ENCODE results near the gene SMAD3.
"Not testable (repeated sequence)": the region's sequence is repeated elsewhere in the genome, so short reads cannot be mapped to it uniquely, and the experiment has no call there.

Gene SMAD3

GRCh38 chr15:67062369-67062985, 2.9 kb upstream of the SMAD3 start:
- in situ Hi-C loops (cut with MboI; ENCODE audit: low sequenced_read_pairs), result no loop called here

- in situ Hi-C loops (cut with MboI; ENCODE audit: low sequenced_read_pairs), result no loop called here
Measured at GRCh38 chr15:67063689-67064606, 1.5 kb upstream of the SMAD3 start.

- in situ Hi-C loops (cut with MboI; ENCODE audit: low sequenced_read_pairs), result no loop called here
Measured at GRCh38 chr15:67064607-67065530, 533 bp upstream of the SMAD3 start.

- in situ Hi-C loops (cut with MboI; ENCODE audit: low sequenced_read_pairs), result no loop called here
Measured at GRCh38 chr15:67066041-67066958, 898 bp downstream of the SMAD3 start.

GRCh38 chr15:67066959-67067853, 1.8 kb downstream of the SMAD3 start:
- in situ Hi-C loops (cut with MboI; ENCODE audit: low sequenced_read_pairs), result no loop called here

- in situ Hi-C loops (cut with MboI; ENCODE audit: low sequenced_read_pairs), result no loop called here
Measured at GRCh38 chr15:67067930-67068551, 2.6 kb downstream of the SMAD3 start.

GRCh38 chr15:67068710-67069400, 3.5 kb downstream of the SMAD3 start:
- in situ Hi-C loops (cut with MboI; ENCODE audit: low sequenced_read_pairs), result no loop called here

- in situ Hi-C loops (cut with MboI; ENCODE audit: low sequenced_read_pairs), result no loop called here
Measured at GRCh38 chr15:67070150-67070549, 4.7 kb downstream of the SMAD3 start.

- in situ Hi-C loops (cut with MboI; ENCODE audit: low sequenced_read_pairs), result no loop called here
Measured at GRCh38 chr15:67070892-67071664, 5.7 kb downstream of the SMAD3 start.

GRCh38 chr15:67072442-67072841, 7.0 kb downstream of the SMAD3 start:
- in situ Hi-C loops (cut with MboI; ENCODE audit: low sequenced_read_pairs), result no loop called here

GRCh38 chr15:67072958-67073357, 7.6 kb downstream of the SMAD3 start:
- in situ Hi-C loops (cut with MboI; ENCODE audit: low sequenced_read_pairs), result no loop called here

GRCh38 chr15:67074886-67075229, 9.5 kb downstream of the SMAD3 start:
- in situ Hi-C loops (cut with MboI; ENCODE audit: low sequenced_read_pairs), result no loop called here

- in situ Hi-C loops (cut with MboI; ENCODE audit: low sequenced_read_pairs), result not testable (repeated sequence)
Measured at GRCh38 chr15:67075555-67076135, 10.2 kb downstream of the SMAD3 start.

- in situ Hi-C loops (cut with MboI; ENCODE audit: low sequenced_read_pairs), result no loop called here
Measured at GRCh38 chr15:67076147-67076843, 10.9 kb downstream of the SMAD3 start.

- in situ Hi-C loops (cut with MboI; ENCODE audit: low sequenced_read_pairs), result no loop called here
Measured at GRCh38 chr15:67077641-67078215, 12.3 kb downstream of the SMAD3 start.

- in situ Hi-C loops (cut with MboI; ENCODE audit: low sequenced_read_pairs), result no loop called here
Measured at GRCh38 chr15:67079361-67079760, 14.0 kb downstream of the SMAD3 start.

Data from HL-60/S4 treated with phorbol 12-myristate 13-acetate at 8.2 ng/mL for 4 days and 3 days (cell line).